ENCODE data around the gene PPP1R36. TPM values are rescaled to one million over a fixed set of nuclear protein-coding genes. Genes with fewer than 3 reads are reported as not detected.

Gene PPP1R36
- total RNA-seq, 4 donors from 2014 or later = 0.34 to 0.83 (median 0.71) TPM; not detected in 1

GRCh38 chr14:64541972-64542835 is 7.6 kb upstream of the PPP1R36 start:
- peak overlapping the region; percentile 79 to 95 (median 86) for H3K27ac ChIP-seq (replicated peaks in 1 of 4)
- H3K9me3 ChIP-seq = peaks cover 0 to 7% (median 0%) of the 10 kb centered on the region in 4 donors
- peak overlapping the region; percentile 68 to 70 (median 68) for H3K4me3 ChIP-seq
- WGBS = 18% methylated on average over 48 of the region's 61 CpGs
- TF ChIP-seq CTCF (IDR thresholded peaks at IDR 0.05) (no peak), EP300 (IDR thresholded peaks at IDR 0.05) (no peak), POLR2A (IDR thresholded peaks at IDR 0.05; ENCODE audit: low read depth) (no peak), POLR2AphosphoS5 (IDR thresholded peaks at IDR 0.05) (no peak)
- no peak for DNase-seq (ENCODE audit: extremely low spot score)
- peaks cover 19 to 36% (median 23%) of the 10 kb centered on the region in 4 donors for H3K4me1 ChIP-seq
- H3K27me3 ChIP-seq = peaks cover 0 to 7% (median 0%) of the 10 kb centered on the region in 4 donors
- intact Hi-C loops (cut with DNase I) = no loop called here
- peaks cover 0 to 2% (median 0%) of the 10 kb centered on the region in 4 donors for H3K36me3 ChIP-seq

GRCh38 chr14:64542836-64543201 is 6.9 kb upstream of the PPP1R36 start:
- WGBS = 37% methylated on average over 4 of the region's 4 CpGs
- intact Hi-C loops (cut with DNase I) = no loop called here
- peaks cover 0 to 7% (median 0%) of the 10 kb centered on the region in 4 donors for H3K36me3 ChIP-seq
- peaks cover 0 to 7% (median 0%) of the 10 kb centered on the region in 4 donors for H3K9me3 ChIP-seq
- DNase-seq (ENCODE audit: extremely low spot score) = no peak
- H3K4me3 ChIP-seq = peak overlapping the region; percentile 68 to 70 (median 68)
- TF ChIP-seq EP300 (IDR thresholded peaks at IDR 0.05) = no peak
- TF ChIP-seq POLR2A (IDR thresholded peaks at IDR 0.05; ENCODE audit: low read depth) = no peak
- no peak for TF ChIP-seq POLR2AphosphoS5 (IDR thresholded peaks at IDR 0.05)
- TF ChIP-seq CTCF (IDR thresholded peaks at IDR 0.05) = no peak
- H3K4me1 ChIP-seq = peaks cover 19 to 36% (median 23%) of the 10 kb centered on the region in 4 donors
- H3K27me3 ChIP-seq = peaks cover 0 to 7% (median 0%) of the 10 kb centered on the region in 4 donors
- peak overlapping the region; percentile 79 to 95 (median 86) for H3K27ac ChIP-seq (replicated peaks in 1 of 4)

- intact Hi-C loops (cut with DNase I) = no loop called here
These were observed 5.0 kb upstream of the PPP1R36 start for GRCh38 chr14:64544607-64545312.

GRCh38 chr14:64549016-64549415 is 745 bp upstream of the PPP1R36 start:
- peaks cover 0 to 4% (median 0%) of the 10 kb centered on the region in 4 donors for H3K27me3 ChIP-seq
- H3K36me3 ChIP-seq = peaks cover 0 to 7% (median 0%) of the 10 kb centered on the region in 4 donors
- H3K27ac ChIP-seq (replicated peaks in 1 of 4) = peak overlapping the region in 2 of 4 donors; percentile 60 to 63
- WGBS = 91% methylated on average over 1 of the region's 1 CpG
- DNase-seq (ENCODE audit: extremely low spot score) = no peak
- H3K4me1 ChIP-seq = peaks cover 11 to 27% (median 23%) of the 10 kb centered on the region in 4 donors
- H3K4me3 ChIP-seq = no peak overlapping the region
- TF ChIP-seq POLR2AphosphoS5 (IDR thresholded peaks at IDR 0.05) (no peak), EP300 (IDR thresholded peaks at IDR 0.05) (no peak), POLR2A (IDR thresholded peaks at IDR 0.05; ENCODE audit: low read depth) (no peak), CTCF (IDR thresholded peaks at IDR 0.05) (no peak)
- H3K9me3 ChIP-seq = no peaks in the 10 kb centered on the region
- intact Hi-C loops (cut with DNase I) = no loop called here

More at GRCh38 chr14:64544607-64545312, 5.0 kb upstream of the PPP1R36 start:
- peaks cover 17 to 33% (median 25%) of the 10 kb centered on the region in 4 donors for H3K4me1 ChIP-seq
- H3K27ac ChIP-seq (replicated peaks in 1 of 4) = peak overlapping the region; percentile 7 to 94 (median 16)
- H3K36me3 ChIP-seq = peaks cover 0 to 7% (median 0%) of the 10 kb centered on the region in 4 donors
- peaks cover 0 to 7% (median 0%) of the 10 kb centered on the region in 4 donors for H3K9me3 ChIP-seq
- TF ChIP-seq CTCF (IDR thresholded peaks at IDR 0.05) (no peak), POLR2AphosphoS5 (IDR thresholded peaks at IDR 0.05) (no peak), EP300 (IDR thresholded peaks at IDR 0.05) (no peak), POLR2A (IDR thresholded peaks at IDR 0.05; ENCODE audit: low read depth) (no peak)
- no peak for DNase-seq (ENCODE audit: extremely low spot score)
- 59% methylated on average over 5 of the region's 5 CpGs for WGBS
- peak overlapping the region; percentile 68 to 70 (median 68) for H3K4me3 ChIP-seq
- peaks cover 0 to 9% (median 0%) of the 10 kb centered on the region in 4 donors for H3K27me3 ChIP-seq

All from esophagus muscularis mucosa (tissue), 4 donors.